Trophoblast cell (in vitro differentiated cells and primary cell): ENCODE results near the gene AGPAT1.

Experiments used
- DNase-seq, 2 donors: peaks; one replicate each; pipeline ENCODE4 v3.0.0-alpha.2; 2016
- H2AFZ ChIP-seq: 2 replicates; pipeline ENCODE4 v1.6.1; 2013; ENCODE audit warnings: low read length, moderate library complexity, mild to moderate bottlenecking; ENCODE audit not compliant: insufficient read depth, poor library complexity
- H2AK5ac ChIP-seq: 2 replicates; pipeline ENCODE4 v1.6.1; 2013; ENCODE audit warnings: mild to moderate bottlenecking, low read length
- H2BK120ac ChIP-seq: 2 replicates; pipeline ENCODE4 v1.6.1; 2013; ENCODE audit warnings: low read length, mild to moderate bottlenecking, moderate library complexity; ENCODE audit not compliant: insufficient read depth, poor library complexity
- H2BK12ac ChIP-seq: 2 replicates; pipeline ENCODE4 v1.6.1; 2013; ENCODE audit warnings: mild to moderate bottlenecking, low read length, moderate library complexity
- H2BK5ac ChIP-seq: 2 replicates; pipeline ENCODE4 v1.6.1; 2013; ENCODE audit warnings: low read length, low read depth, moderate library complexity, mild to moderate bottlenecking; ENCODE audit not compliant: poor library complexity
- H3K14ac ChIP-seq: 2 replicates; pipeline ENCODE4 v1.6.1; 2013; ENCODE audit warnings: mild to moderate bottlenecking, low read length
- H3K18ac ChIP-seq: 2 replicates; pipeline ENCODE4 v1.6.1; 2013; ENCODE audit warnings: mild to moderate bottlenecking, low read length
- H3K23ac ChIP-seq: 2 replicates; pipeline ENCODE4 v1.6.1; 2013; ENCODE audit warnings: low read length
- H3K27ac ChIP-seq: 2 replicates; pipeline ENCODE4 v1.5.1; 2013; ENCODE audit warnings: low read depth, mild to moderate bottlenecking, inconsistent platforms, low read length, moderate library complexity
- H3K27me3 ChIP-seq: 2 replicates; pipeline ENCODE4 v1.6.1; 2013; ENCODE audit warnings: inconsistent platforms, mild to moderate bottlenecking, low read length, moderate library complexity; ENCODE audit not compliant: insufficient read depth
- H3K36me3 ChIP-seq, 2 experiments: 1 replicate in 1 of 2; 2 replicates in 1 of 2; pipeline ENCODE4 v1.6.1; 2013; ENCODE audit warnings: low read length in 2 of 2, mild to moderate bottlenecking in 2 of 2, moderate library complexity in 1 of 2; ENCODE audit not compliant: insufficient read depth in 2 of 2, control insufficient read depth in 1 of 2
- H3K4ac ChIP-seq: 2 replicates; pipeline ENCODE4 v1.6.1; 2013; ENCODE audit warnings: low read depth, mild to moderate bottlenecking, low read length, moderate library complexity
- H3K4me1 ChIP-seq, 2 experiments: 1 replicate in 1 of 2; 2 replicates in 1 of 2; pipeline ENCODE4 v1.6.1; 2013; ENCODE audit warnings: low read length in 2 of 2, mild to moderate bottlenecking in 2 of 2, moderate library complexity in 1 of 2; ENCODE audit not compliant: insufficient read depth in 2 of 2, control insufficient read depth in 1 of 2
- H3K4me2 ChIP-seq: 2 replicates; pipeline ENCODE4 v1.6.1; 2013; ENCODE audit warnings: inconsistent platforms, mild to moderate bottlenecking, low read length, moderate library complexity
- H3K4me3 ChIP-seq: 2 replicates; pipeline ENCODE4 v1.5.1; 2013; ENCODE audit warnings: mild to moderate bottlenecking, low read depth, low read length, inconsistent platforms
- H3K79me1 ChIP-seq: one replicate; pipeline ENCODE4 v1.6.1; 2013; ENCODE audit warnings: low read length
- H3K79me2 ChIP-seq: 2 replicates; pipeline ENCODE4 v1.6.1; 2013; ENCODE audit warnings: low read length, mild to moderate bottlenecking; ENCODE audit not compliant: control insufficient read depth, insufficient read depth, poor library complexity
- H3K9ac ChIP-seq: 2 replicates; pipeline ENCODE4 v1.6.1; 2013; ENCODE audit warnings: mild to moderate bottlenecking, low read length
- H3K9me3 ChIP-seq: 2 replicates; pipeline ENCODE4 v1.6.1; 2013; ENCODE audit warnings: low read depth, mild to moderate bottlenecking, control low read depth, inconsistent platforms, low read length; ENCODE audit not compliant: insufficient read depth
- H4K12ac ChIP-seq: 2 replicates; pipeline ENCODE4 v1.6.1; 2013; ENCODE audit warnings: low read depth, mild to moderate bottlenecking, low read length, moderate library complexity
- H4K8ac ChIP-seq: 2 replicates; pipeline ENCODE4 v1.6.1; 2013; ENCODE audit warnings: low read depth, mild to moderate bottlenecking, low read length, moderate library complexity
- H4K91ac ChIP-seq: one replicate; pipeline ENCODE4 v1.6.1; 2013; ENCODE audit warnings: low read depth, mild to moderate bottlenecking, low read length, moderate library complexity
- WGBS: extraction: QIAGEN DNeasy Blood & Tissue Kit; methylation state at CpG from one replicate; pipeline ENCODE4 v1.1.7; 2013; ENCODE audit warnings: missing lambda C conversion rate; ENCODE audit not compliant: insufficient read length, insufficient coverage; ENCODE audit errors: extremely low coverage; 5-methylcytosine and 5-hydroxymethylcytosine counted together

AGPAT1 gene

GRCh38 chr6:32198866-32199265, 23.0 kb upstream of the AGPAT1 start:
- H3K79me2 ChIP-seq, result peaks cover 4% of the 10 kb centered on the region
- H4K8ac ChIP-seq, result no peak overlapping the region
- no peak overlapping the region for H3K23ac ChIP-seq
- no peak overlapping the region for H2AFZ ChIP-seq
- no peaks in the 10 kb centered on the region for H3K27me3 ChIP-seq
- no peak overlapping the region for H3K14ac ChIP-seq
- peaks cover 13% of the 10 kb centered on the region for H3K79me1 ChIP-seq
- no peaks in the 10 kb centered on the region for H3K9me3 ChIP-seq
- no peak for DNase-seq
- H3K9ac ChIP-seq, result no peak overlapping the region
- H3K4me1 ChIP-seq, result peaks cover 6 to 10% of the 10 kb centered on the region in 2 experiments
- no peak overlapping the region for H2BK12ac ChIP-seq
- H4K91ac ChIP-seq, result no peak overlapping the region
- no peak overlapping the region for H2AK5ac ChIP-seq
- WGBS, result no CpG with 5 or more reads among the region's 17 CpGs
- H2BK5ac ChIP-seq, result no peak overlapping the region
- no peak overlapping the region for H2BK120ac ChIP-seq
- H3K4ac ChIP-seq, result no peak overlapping the region
- no peaks in the 10 kb centered on the region for H3K36me3 ChIP-seq
- H3K18ac ChIP-seq, result no peak overlapping the region
- H3K27ac ChIP-seq, result no peak overlapping the region
- H3K4me2 ChIP-seq, result no peak overlapping the region
- no peak overlapping the region for H3K4me3 ChIP-seq
- no peak overlapping the region for H4K12ac ChIP-seq

GRCh38 chr6:32198345-32198696, 22.4 kb upstream of the AGPAT1 start:
- no peaks in the 10 kb centered on the region for H3K36me3 ChIP-seq
- H3K4me2 ChIP-seq, result no peak overlapping the region
- no CpG with 5 or more reads among the region's 3 CpGs for WGBS
- H2BK5ac ChIP-seq, result no peak overlapping the region
- H3K4me1 ChIP-seq, result peaks cover 6 to 10% of the 10 kb centered on the region in 2 experiments
- H2BK12ac ChIP-seq, result no peak overlapping the region
- H2AFZ ChIP-seq, result no peak overlapping the region
- H3K27me3 ChIP-seq, result no peaks in the 10 kb centered on the region
- H4K91ac ChIP-seq, result no peak overlapping the region
- H2AK5ac ChIP-seq, result no peak overlapping the region
- H3K9ac ChIP-seq, result no peak overlapping the region
- H4K12ac ChIP-seq, result no peak overlapping the region
- H3K79me1 ChIP-seq, result peaks cover 13% of the 10 kb centered on the region
- H3K79me2 ChIP-seq, result peaks cover 4% of the 10 kb centered on the region
- H3K14ac ChIP-seq, result no peak overlapping the region
- DNase-seq, result no peak
- no peak overlapping the region for H3K23ac ChIP-seq
- no peak overlapping the region for H2BK120ac ChIP-seq
- no peaks in the 10 kb centered on the region for H3K9me3 ChIP-seq
- H3K4me3 ChIP-seq, result no peak overlapping the region
- H3K27ac ChIP-seq, result no peak overlapping the region
- no peak overlapping the region for H4K8ac ChIP-seq
- H3K4ac ChIP-seq, result no peak overlapping the region
- H3K18ac ChIP-seq, result no peak overlapping the region

- Histone ChIP-seq H2BK12ac (peak overlapping the region; percentile 35), H3K79me1 (peaks cover 20% of the 10 kb centered on the region), H4K12ac (peak overlapping the region; percentile 5), H3K36me3 (no peaks in the 10 kb centered on the region), H2BK120ac (no peak overlapping the region), H3K4me1 (peaks cover 14 to 17% of the 10 kb centered on the region in 2 experiments), H3K9ac (no peak overlapping the region), H3K9me3 (no peaks in the 10 kb centered on the region), H3K18ac (no peak overlapping the region), H2BK5ac (no peak overlapping the region), H3K27ac (peak overlapping the region; percentile 97), H3K27me3 (no peaks in the 10 kb centered on the region), H3K4me3 (peak overlapping the region; percentile 78), H3K23ac (no peak overlapping the region), H4K91ac (peak overlapping the region; percentile 94), H3K14ac (peak overlapping the region; percentile 62), H3K4me2 (peak overlapping the region; percentile 84), H3K4ac (peak overlapping the region; percentile 2), H2AK5ac (peak overlapping the region; percentile 27), H4K8ac (peak overlapping the region; percentile 77), H3K79me2 (peaks cover 4% of the 10 kb centered on the region), H2AFZ (peak overlapping the region; percentile 77)
- peak in 1 of 2 donors; percentile 21 for DNase-seq
- WGBS, result 100% methylated on average over 2 of the region's 28 CpGs
Observed at GRCh38 chr6:32196682-32197616, 21.1 kb upstream of the AGPAT1 start.

GRCh38 chr6:32195902-32196681, 20.2 kb upstream of the AGPAT1 start:
- Histone ChIP-seq H3K23ac (no peak overlapping the region), H3K4ac (peak overlapping the region; percentile 17), H3K4me3 (peak overlapping the region; percentile 78), H4K12ac (peak overlapping the region; percentile 85), H3K9ac (peak overlapping the region; percentile 91), H2BK12ac (no peak overlapping the region), H3K4me2 (peak overlapping the region; percentile 84), H2BK120ac (peak overlapping the region; percentile 47), H2BK5ac (peak overlapping the region; percentile 67), H2AFZ (peak overlapping the region; percentile 77), H3K27me3 (no peaks in the 10 kb centered on the region), H3K27ac (peak overlapping the region; percentile 97), H3K36me3 (no peaks in the 10 kb centered on the region), H4K8ac (peak overlapping the region; percentile 77), H3K79me2 (peaks cover 4% of the 10 kb centered on the region), H3K9me3 (no peaks in the 10 kb centered on the region), H3K79me1 (peaks cover 20% of the 10 kb centered on the region), H4K91ac (peak overlapping the region; percentile 94), H3K14ac (peak overlapping the region; percentile 62), H2AK5ac (peak overlapping the region; percentile 1), H3K18ac (peak overlapping the region; percentile 60), H3K4me1 (peaks cover 15 to 17% of the 10 kb centered on the region in 2 experiments)
- no CpG with 5 or more reads among the region's 58 CpGs for WGBS
- no peak for DNase-seq
